CD4-positive, alpha-beta T cell treated with Interferon alpha-2 for 1 hour (primary cell): ENCODE data around the gene ALG5.

Experiments used
- DNase-seq, 2 donors: peaks; one replicate each; pipeline ENCODE4 v3.0.0-alpha.2; 2020 to 2022

The ALG5 gene

GRCh38 chr13:36999054-36999714 lies at the start of gene ALG5:
TSS of gene ALG5 (minus strand) at chr13:36999340. CDS start at chr13:36999300, 40 bp downstream.
- peak; percentile 91 to 95 for DNase-seq

DNA sequence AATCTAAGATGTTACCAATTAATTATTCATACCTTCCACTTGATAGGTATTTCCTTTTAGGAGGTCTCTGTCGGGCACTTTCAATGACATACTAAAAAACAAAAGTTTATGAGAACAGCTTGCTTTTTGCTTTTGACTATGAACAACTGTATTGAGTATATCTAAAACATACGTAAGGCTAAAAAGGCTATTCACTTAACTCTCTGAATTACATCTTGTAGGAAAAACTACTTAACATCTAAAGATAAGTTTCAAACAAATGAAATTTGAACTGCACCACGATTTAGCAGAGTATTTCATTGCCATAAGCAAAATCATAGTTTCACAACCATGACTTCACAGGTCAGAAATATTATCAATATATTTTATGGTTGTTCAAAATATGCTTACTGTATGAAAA lies 48.7 kb upstream of the ALG5 start:
- DNase-seq, result no peak

DNA sequence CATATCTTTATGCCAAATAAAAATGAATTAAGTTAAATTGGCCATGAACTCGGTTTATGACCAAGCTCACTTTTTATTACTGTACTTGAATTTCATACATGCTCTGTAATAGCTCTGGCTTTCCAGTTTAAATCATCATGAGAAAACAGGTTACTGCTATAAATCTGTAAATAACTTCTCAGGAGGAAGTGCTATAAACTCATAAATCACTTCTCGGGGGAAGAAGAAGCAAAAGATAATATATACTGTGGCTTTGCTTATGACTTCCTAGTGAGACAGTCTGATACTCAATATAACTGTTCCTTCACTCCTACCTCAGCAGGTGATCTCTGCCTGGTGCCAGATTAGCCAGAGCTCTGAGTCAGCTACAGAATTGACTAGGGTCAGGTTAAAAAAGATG lies 47.9 kb upstream of the ALG5 start:
- DNase-seq, result no peak

GRCh38 chr13:37046062-37046461 lies 46.9 kb upstream of the ALG5 start:
- no peak for DNase-seq

DNA sequence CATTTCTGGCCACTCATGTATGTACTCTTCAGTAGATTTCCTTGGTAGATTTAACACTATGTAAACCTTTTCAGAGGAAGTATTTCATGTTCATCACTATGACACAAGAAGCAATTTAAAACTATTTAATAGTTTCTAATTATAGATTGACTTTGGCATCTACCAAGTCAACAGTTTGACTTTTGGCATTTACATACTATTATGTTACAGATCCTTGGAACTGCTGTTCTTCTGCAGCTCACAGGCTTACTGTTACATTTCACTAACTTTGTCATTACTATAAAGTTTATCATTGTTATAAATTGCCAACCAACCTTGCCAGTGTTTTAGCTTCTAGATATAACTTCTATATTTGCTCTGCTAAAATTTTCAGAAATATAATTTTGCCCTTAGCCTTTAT lies 41.6 kb upstream of the ALG5 start:
- DNase-seq, result no peak

- DNase-seq, result no peak
Measured at GRCh38 chr13:37039896-37040295, 40.8 kb upstream of the ALG5 start.

- DNase-seq, result no peak
Measured at GRCh38 chr13:37037241-37037640, 38.1 kb upstream of the ALG5 start.

- DNase-seq, result no peak
Measured at GRCh38 chr13:37029617-37030016, 30.5 kb upstream of the ALG5 start.

GRCh38 chr13:37027639-37028038 lies 28.5 kb upstream of the ALG5 start:
- DNase-seq, result no peak

GRCh38 chr13:37026771-37027170 lies 27.6 kb upstream of the ALG5 start:
- DNase-seq, result no peak

- DNase-seq, result no peak
Measured at GRCh38 chr13:37023871-37024270, 24.7 kb upstream of the ALG5 start.

DNA sequence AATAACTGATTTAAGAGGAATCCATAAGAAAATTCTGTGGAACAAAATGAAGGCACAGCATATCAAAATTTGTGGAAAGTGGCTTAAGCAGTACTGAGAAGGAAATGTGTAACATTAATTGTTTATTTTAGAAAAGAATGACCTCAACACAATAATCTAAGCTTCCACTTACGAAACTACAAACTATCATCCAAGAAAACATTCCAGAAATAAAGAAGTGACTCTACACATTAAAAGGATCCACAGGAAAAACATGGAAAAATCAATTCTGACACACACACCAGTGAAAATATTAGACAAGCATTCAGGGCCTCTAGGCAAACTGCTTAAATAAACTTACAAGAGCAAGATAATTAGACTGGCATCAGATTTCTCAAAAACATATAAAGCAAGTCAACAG lies 15.5 kb upstream of the ALG5 start:
- DNase-seq, result no peak

- DNase-seq, result no peak
Measured at GRCh38 chr13:37011788-37012187, 12.6 kb upstream of the ALG5 start.

DNA sequence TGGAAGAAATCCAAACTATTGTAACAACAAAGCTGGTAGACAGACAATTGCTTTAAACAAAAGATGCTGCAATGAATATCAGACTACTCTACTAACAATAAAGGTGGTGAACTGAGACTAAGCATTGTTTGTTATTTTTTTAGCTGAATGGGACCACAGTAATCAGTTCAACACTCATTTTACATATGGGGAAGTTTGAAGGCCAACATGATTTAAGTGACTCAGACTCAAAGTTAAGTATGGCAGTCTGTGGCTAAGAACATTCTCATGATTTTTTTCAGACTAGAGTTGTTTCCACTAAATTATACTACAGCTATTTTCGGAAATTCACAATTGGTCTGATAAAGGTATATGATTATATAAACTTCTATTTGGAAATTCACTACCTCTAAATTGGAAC lies 11.9 kb upstream of the ALG5 start:
- DNase-seq, result no peak

DNA sequence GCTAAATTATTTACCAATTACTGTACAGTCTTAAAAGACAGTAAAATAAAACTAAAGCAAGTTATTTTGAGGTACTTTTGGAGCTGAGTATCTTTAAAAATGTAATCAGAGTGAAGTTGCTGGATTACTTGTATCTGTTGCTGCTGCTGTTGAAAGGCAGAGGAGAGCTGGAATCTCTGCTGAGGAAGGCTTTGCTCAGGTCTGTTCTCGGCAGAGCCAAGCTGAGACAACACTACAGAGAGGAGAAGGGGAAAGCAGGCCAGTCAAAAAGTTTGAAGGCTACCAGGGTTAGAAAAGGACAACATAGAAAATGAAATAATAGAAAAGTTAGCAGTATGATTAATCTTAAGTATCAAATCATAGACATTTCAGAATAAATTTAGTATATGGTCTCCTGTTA lies 11.3 kb upstream of the ALG5 start:
- no peak for DNase-seq

- no peak for DNase-seq
Measured at GRCh38 chr13:37009692-37010091, 10.6 kb upstream of the ALG5 start.

GRCh38 chr13:37001921-37002250 lies 2.7 kb upstream of the ALG5 start:
- DNase-seq, result no peak

- peak in 1 of 2 donors; percentile 17 for DNase-seq
Measured at GRCh38 chr13:36998624-36999041, 507 bp downstream of the ALG5 start.

- no peak for DNase-seq
Measured at GRCh38 chr13:36997716-36998427, 1.3 kb downstream of the ALG5 start.

DNA sequence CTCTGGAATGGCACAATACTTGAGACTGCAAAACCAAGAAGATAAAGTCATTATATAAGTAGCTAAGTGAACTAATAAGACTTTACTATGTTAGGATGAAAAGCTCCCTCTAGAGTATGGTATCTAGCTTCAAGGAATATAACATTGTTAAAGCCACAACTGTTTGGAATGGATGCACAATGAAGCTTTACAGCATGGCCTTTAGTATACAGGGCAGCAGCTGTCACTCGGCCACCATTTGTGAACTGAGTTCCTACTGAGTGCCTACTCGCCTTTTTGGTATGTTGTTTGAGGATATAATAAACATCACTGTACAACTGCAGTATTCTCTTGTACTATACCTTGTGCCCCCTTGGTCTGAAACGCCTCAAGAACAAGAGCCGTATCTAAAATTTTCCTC lies 6.8 kb downstream of the ALG5 start:
- no peak for DNase-seq

- no peak for DNase-seq
Measured at GRCh38 chr13:36986462-36987240, 12.5 kb downstream of the ALG5 start.

DNA sequence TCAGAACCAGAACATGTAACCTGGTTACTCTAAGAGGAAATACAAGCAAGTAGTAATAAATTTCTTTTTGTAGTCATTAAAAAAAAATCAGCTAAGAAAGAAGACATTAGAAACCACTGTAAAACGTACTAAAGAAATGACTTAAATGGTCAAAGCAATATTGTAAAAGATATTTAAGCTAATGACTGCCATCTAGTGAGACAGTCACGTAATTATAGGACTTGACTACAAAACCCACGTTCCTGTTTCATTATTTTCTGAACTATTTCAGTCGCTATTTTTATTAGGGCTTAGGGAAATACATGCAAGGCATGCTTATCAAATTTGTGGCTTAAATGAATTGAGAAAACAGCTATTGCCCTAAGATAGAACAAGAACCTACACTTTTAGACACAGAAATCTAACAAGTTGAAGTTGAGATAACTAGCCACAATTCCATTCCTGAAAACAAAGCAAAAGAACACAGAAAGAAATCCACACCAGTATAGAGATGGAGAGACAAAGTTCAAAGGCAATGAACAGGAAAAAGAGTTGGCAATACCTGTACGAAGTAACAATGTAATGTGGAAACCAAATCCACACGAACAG lies 17.9 kb downstream of the ALG5 start:
- peak in 1 of 2 donors; percentile 19 for DNase-seq

DNA sequence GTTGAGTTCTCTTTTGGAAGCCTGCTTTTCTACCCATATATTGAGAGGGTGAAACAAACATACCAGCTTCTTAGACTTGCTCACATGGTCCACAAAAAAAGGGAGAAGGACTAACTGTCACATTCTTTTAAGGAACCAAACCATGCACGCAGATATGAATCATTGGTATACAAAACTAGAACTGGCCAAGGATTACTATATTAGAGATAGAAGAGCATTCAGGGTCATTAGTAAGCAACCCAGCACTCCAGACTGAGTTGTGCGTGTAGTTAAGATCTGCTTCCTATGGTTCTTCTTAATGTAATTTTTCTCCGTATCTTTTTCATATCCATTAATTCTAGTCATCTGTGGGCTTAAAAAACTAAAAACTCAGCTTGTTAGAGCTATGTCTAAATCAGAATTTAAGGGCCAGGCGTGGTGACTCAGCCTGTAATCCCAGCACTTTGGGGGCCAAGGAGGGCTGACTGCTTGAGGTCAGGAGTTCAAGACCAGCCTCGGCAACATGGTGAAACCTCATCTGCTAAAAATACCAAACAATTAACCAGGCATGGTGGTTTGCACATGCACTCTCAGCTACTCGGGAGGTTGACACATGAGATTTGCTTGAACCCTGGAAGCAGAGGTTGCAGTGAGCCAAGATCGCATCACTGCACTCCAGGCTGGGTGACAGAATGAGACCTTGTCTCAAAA lies 19.6 kb downstream of the ALG5 start:
- no peak for DNase-seq
